Activated CD8-positive, alpha-beta memory T cell treated with anti-CD3 and anti-CD28 coated beads, Interleukin-2, amount 10 ng/mL, durations not matched to agents 7 days and 5 days (primary cell): Measurements from ENCODE around the gene KCNIP4. TPM values are rescaled to one million over a fixed set of nuclear protein-coding genes. Genes with fewer than 3 reads are reported as not detected.
"Not testable (repeated sequence)": the region's sequence is repeated elsewhere in the genome, so short reads cannot be mapped to it uniquely, and the experiment has no call there.

ENCODE experiments used
- ATAC-seq: fragments of 150-1000 bp; cut with Tn5 transposase; one replicate; pipeline ENCODE4 v1.10.0; 2021; ENCODE audit warnings: moderate library complexity
- CTCF ChIA-PET: fragments of 350-600 bp; sonication (Branson Sonifier 250); formaldehyde crosslinking; loops from one replicate; lab custom pipeline; 2021; ENCODE audit warnings: antibody characterized with exemption; lab: Charles Lee
- DNase-seq: peaks from one replicate; pipeline ENCODE4 v3.0.0-alpha.2; 2020
- H3K27ac Mint-ChIP-seq: one replicate; pipeline ENCODE4 v1.8.0; 2021; ENCODE audit warnings: mild to moderate bottlenecking, mixed read lengths
- H3K27me3 Mint-ChIP-seq: one replicate; pipeline ENCODE4 v1.8.0; 2021; ENCODE audit warnings: mixed read lengths
- H3K36me3 Mint-ChIP-seq: one replicate; pipeline ENCODE4 v1.8.0; 2021; ENCODE audit warnings: mild to moderate bottlenecking, mixed read lengths
- H3K4me1 Mint-ChIP-seq: one replicate; pipeline ENCODE4 v1.8.0; 2021; ENCODE audit warnings: mixed read lengths
- H3K4me3 Mint-ChIP-seq: one replicate; pipeline ENCODE4 v1.8.0; 2021; ENCODE audit warnings: mild to moderate bottlenecking, moderate library complexity, mixed read lengths
- H3K9me3 Mint-ChIP-seq: one replicate; pipeline ENCODE4 v1.8.0; 2022; ENCODE audit warnings: low read depth, mixed read lengths
- total RNA-seq, 2 experiments: library from RNA; stranded (reverse); gene quantifications; one replicate each; pipeline ENCODE4 v1.2.3, GENCODE V29; 2021

The KCNIP4 gene
- total RNA-seq, 2 experiments from 2014 or later, result not detected

DNA sequence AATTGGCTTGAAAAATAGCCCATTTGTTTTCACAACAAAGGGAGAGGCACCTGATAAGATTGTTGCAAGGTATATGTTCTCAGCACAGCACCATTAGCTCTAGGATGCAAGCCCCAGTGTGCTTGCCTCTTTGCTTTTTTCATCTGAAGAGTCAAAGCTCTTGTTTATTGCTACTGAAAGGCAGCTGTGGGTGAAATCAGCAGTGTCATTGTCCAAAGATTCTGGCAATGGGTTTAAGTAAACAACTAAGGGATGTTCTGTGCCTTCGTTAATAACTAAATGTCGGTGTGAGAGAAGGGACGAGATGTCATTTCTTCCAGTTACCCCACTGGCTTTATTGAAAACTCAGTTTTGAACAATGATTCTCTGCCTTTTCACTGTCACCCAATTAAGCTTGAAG, 567.7 kb downstream of the KCNIP4 start:
- no peak overlapping the region for H3K4me3 Mint-ChIP-seq
- H3K4me1 Mint-ChIP-seq, result no peaks in the 10 kb centered on the region
- CTCF ChIA-PET, result no interaction called here
- no peak overlapping the region for H3K27ac Mint-ChIP-seq
- H3K9me3 Mint-ChIP-seq, result peaks cover 1% of the 10 kb centered on the region
- ATAC-seq (no peak), DNase-seq (no peak)
- no peaks in the 10 kb centered on the region for H3K36me3 Mint-ChIP-seq
- no peaks in the 10 kb centered on the region for H3K27me3 Mint-ChIP-seq

DNA sequence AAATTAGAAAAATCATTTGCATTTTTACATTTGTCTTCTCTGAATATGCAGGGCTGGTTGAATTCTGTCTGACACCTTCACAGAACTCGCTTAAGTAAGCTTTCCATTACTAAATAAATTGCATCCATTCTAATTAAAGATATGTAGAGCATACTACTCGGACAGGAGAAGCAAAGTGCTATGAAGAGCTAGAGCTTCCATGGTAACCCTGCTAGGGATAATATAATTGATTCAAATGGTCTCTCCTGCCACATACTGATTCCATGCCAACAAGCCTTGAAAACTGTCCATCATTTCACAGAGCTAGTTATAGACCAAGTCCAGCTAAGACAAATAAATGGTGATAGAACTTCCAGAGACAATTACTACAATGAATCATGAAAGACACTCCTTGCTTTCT, 571.5 kb downstream of the KCNIP4 start:
- Mint-ChIP-seq H3K27ac (no peak overlapping the region), H3K36me3 (no peaks in the 10 kb centered on the region), H3K4me3 (no peak overlapping the region), H3K9me3 (peaks cover 2% of the 10 kb centered on the region), H3K27me3 (no peaks in the 10 kb centered on the region), H3K4me1 (no peaks in the 10 kb centered on the region)
- CTCF ChIA-PET, result no interaction called here
- ATAC-seq (no peak), DNase-seq (no peak)

- Mint-ChIP-seq H3K36me3 (no peaks in the 10 kb centered on the region), H3K27ac (no peak overlapping the region), H3K27me3 (no peaks in the 10 kb centered on the region), H3K4me3 (no peak overlapping the region), H3K4me1 (no peaks in the 10 kb centered on the region), H3K9me3 (peaks cover 2% of the 10 kb centered on the region)
- DNase-seq (no peak), ATAC-seq (no peak)
- CTCF ChIA-PET, result no interaction called here
Measured at GRCh38 chr4:21376176-21376575, 572.4 kb downstream of the KCNIP4 start.

- H3K27me3 Mint-ChIP-seq, result no peaks in the 10 kb centered on the region
- H3K4me3 Mint-ChIP-seq, result no peak overlapping the region
- no peak overlapping the region for H3K27ac Mint-ChIP-seq
- peaks cover 2% of the 10 kb centered on the region for H3K9me3 Mint-ChIP-seq
- no peaks in the 10 kb centered on the region for H3K4me1 Mint-ChIP-seq
- ATAC-seq (no peak), DNase-seq (no peak)
- CTCF ChIA-PET, result no interaction called here
- no peaks in the 10 kb centered on the region for H3K36me3 Mint-ChIP-seq
Measured at GRCh38 chr4:21374641-21375368, 573.8 kb downstream of the KCNIP4 start.

- Mint-ChIP-seq H3K27ac (no peak overlapping the region), H3K4me1 (no peaks in the 10 kb centered on the region), H3K27me3 (no peaks in the 10 kb centered on the region), H3K9me3 (no peaks in the 10 kb centered on the region), H3K36me3 (no peaks in the 10 kb centered on the region), H3K4me3 (no peak overlapping the region)
- CTCF ChIA-PET, result no interaction called here
- no peak for ATAC-seq
- DNase-seq, result no peak
Measured at GRCh38 chr4:21367567-21367966, 581.0 kb downstream of the KCNIP4 start.

DNA sequence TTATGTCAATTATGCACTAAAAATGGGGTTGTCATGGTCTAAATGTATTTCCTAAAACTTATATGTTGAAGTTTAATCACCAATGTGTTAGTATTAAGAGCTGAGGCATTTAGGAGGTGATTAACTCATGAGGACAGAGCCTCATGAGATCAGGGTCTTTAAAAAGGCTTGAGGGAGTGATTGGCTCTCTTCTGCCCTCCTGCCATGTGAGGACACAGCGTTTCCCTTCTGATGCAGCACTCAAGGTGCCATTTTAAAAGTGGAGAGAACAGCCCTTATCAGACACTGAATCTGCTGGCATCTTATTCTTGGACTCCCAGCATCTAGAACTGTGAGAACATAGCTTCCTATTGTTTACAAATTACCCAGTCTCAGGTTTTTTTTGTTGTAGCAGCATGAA, 581.7 kb downstream of the KCNIP4 start:
- DNase-seq (no peak), ATAC-seq (no peak)
- CTCF ChIA-PET, result no interaction called here
- Mint-ChIP-seq H3K36me3 (no peaks in the 10 kb centered on the region), H3K27ac (no peak overlapping the region), H3K4me3 (no peak overlapping the region), H3K9me3 (no peaks in the 10 kb centered on the region), H3K27me3 (no peaks in the 10 kb centered on the region), H3K4me1 (no peaks in the 10 kb centered on the region)

GRCh38 chr4:21366312-21366711, 582.3 kb downstream of the KCNIP4 start:
- ATAC-seq (no peak), DNase-seq (no peak)
- no peaks in the 10 kb centered on the region for H3K4me1 Mint-ChIP-seq
- no peak overlapping the region for H3K4me3 Mint-ChIP-seq
- H3K9me3 Mint-ChIP-seq, result no peaks in the 10 kb centered on the region
- no peak overlapping the region for H3K27ac Mint-ChIP-seq
- CTCF ChIA-PET, result no interaction called here
- H3K36me3 Mint-ChIP-seq, result no peaks in the 10 kb centered on the region
- no peaks in the 10 kb centered on the region for H3K27me3 Mint-ChIP-seq

- CTCF ChIA-PET, result interaction anchor here (1.5 kb wide), 1 partner anchor 20 kb away, joined by 3 read pairs; no protein-coding TSS in a partner anchor
Measured at GRCh38 chr4:21363701-21364100, 584.9 kb downstream of the KCNIP4 start.

GRCh38 chr4:21352354-21352753, 596.2 kb downstream of the KCNIP4 start:
- H3K4me3 Mint-ChIP-seq, DNase-seq, H3K36me3 Mint-ChIP-seq, ATAC-seq, H3K4me1 Mint-ChIP-seq, H3K27ac Mint-ChIP-seq, CTCF ChIA-PET, H3K27me3 Mint-ChIP-seq: not testable (repeated sequence)
- H3K9me3 Mint-ChIP-seq, result peaks cover 11% of the 10 kb centered on the region

More at GRCh38 chr4:21363701-21364100, 584.9 kb downstream of the KCNIP4 start:
- Mint-ChIP-seq H3K4me1 (no peaks in the 10 kb centered on the region), H3K27ac (no peak overlapping the region), H3K4me3 (no peak overlapping the region), H3K36me3 (no peaks in the 10 kb centered on the region), H3K27me3 (no peaks in the 10 kb centered on the region), H3K9me3 (no peaks in the 10 kb centered on the region)
- ATAC-seq (no peak), DNase-seq (no peak)

GRCh38 chr4:21347142-21347541, 601.4 kb downstream of the KCNIP4 start:
- Mint-ChIP-seq H3K9me3 (peaks cover 14% of the 10 kb centered on the region), H3K27me3 (no peaks in the 10 kb centered on the region), H3K4me3 (no peak overlapping the region), H3K36me3 (no peaks in the 10 kb centered on the region), H3K4me1 (no peaks in the 10 kb centered on the region), H3K27ac (no peak overlapping the region)
- CTCF ChIA-PET, result no interaction called here
- ATAC-seq (no peak), DNase-seq (no peak)

- Mint-ChIP-seq H3K36me3 (no peaks in the 10 kb centered on the region), H3K4me1 (no peaks in the 10 kb centered on the region), H3K27ac (no peak overlapping the region), H3K4me3 (no peak overlapping the region), H3K27me3 (no peaks in the 10 kb centered on the region), H3K9me3 (peaks cover 5% of the 10 kb centered on the region)
- CTCF ChIA-PET, result no interaction called here
- ATAC-seq (no peak), DNase-seq (no peak)
Measured at GRCh38 chr4:21327976-21328700, 620.4 kb downstream of the KCNIP4 start.

DNA sequence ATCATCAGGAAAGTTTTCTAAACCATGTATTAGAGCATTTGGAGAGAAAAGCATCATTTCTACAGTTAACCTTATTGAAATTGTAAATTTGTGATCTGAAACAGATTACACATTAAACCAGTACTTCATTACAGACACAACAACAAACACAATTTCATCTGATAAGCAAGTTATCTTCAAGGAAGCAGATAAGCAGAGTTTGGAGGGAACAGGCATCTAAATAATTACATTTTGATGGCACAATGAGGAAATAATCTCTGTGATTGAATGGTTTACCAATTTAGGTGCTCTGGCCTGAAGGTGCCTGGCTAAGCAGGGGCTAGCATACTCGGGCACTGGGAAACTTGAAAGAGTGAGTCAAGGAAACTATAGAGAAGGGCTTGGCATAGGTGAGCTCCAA, 628.5 kb downstream of the KCNIP4 start:
- ATAC-seq (no peak), DNase-seq (no peak)
- peaks cover 5% of the 10 kb centered on the region for H3K9me3 Mint-ChIP-seq
- H3K4me3 Mint-ChIP-seq, result no peak overlapping the region
- no peaks in the 10 kb centered on the region for H3K36me3 Mint-ChIP-seq
- no peaks in the 10 kb centered on the region for H3K27me3 Mint-ChIP-seq
- no peak overlapping the region for H3K27ac Mint-ChIP-seq
- no peaks in the 10 kb centered on the region for H3K4me1 Mint-ChIP-seq
- CTCF ChIA-PET, result no interaction called here

DNA sequence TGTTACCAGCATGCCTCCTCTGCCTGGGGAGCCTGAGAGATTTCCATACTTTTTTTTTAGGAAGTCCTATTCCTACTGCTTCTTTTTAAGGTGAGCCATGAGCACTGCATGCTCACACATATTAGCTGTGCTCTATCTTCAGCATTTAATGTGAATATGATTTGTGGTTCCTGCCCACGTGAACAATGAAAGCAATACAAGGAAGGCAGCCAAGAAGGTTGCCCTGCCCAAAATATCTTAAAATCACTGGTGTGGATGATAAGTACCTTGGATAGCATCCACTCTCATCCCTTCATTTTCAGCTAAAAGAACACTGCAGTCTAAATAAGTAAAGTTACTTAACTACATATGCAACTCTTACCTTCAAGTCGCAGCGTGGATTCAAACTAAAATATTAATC, 640.9 kb downstream of the KCNIP4 start:
- CTCF ChIA-PET, result no interaction called here

GRCh38 chr4:21304540-21304887, 644.1 kb downstream of the KCNIP4 start:
- Mint-ChIP-seq H3K27me3 (peaks cover 32% of the 10 kb centered on the region), H3K36me3 (no peaks in the 10 kb centered on the region), H3K4me3 (no peak overlapping the region), H3K9me3 (no peaks in the 10 kb centered on the region), H3K27ac (no peak overlapping the region), H3K4me1 (no peaks in the 10 kb centered on the region)
- no peak for ATAC-seq
- CTCF ChIA-PET, result no interaction called here
- DNase-seq, result no peak

More for the DNA sequence above, 640.9 kb downstream of the KCNIP4 start:
- no peak for ATAC-seq
- Mint-ChIP-seq H3K4me3 (no peak overlapping the region), H3K27me3 (peaks cover 32% of the 10 kb centered on the region), H3K36me3 (no peaks in the 10 kb centered on the region), H3K27ac (no peak overlapping the region), H3K9me3 (no peaks in the 10 kb centered on the region), H3K4me1 (no peaks in the 10 kb centered on the region)
- DNase-seq, result no peak
